Activated CD4-positive, alpha-beta T cell treated with anti-CD3 and anti-CD28 coated beads for 1 hour (primary cell): Measurements from ENCODE around the gene DTD1.

Experiments used
- DNase-seq: peaks from one replicate; pipeline ENCODE4 v3.0.0-alpha.2; 2020

DTD1 gene

GRCh38 chr20:18587665-18588573, at the start of gene DTD1:
DTD1 (plus strand) TSS chr20:18588054; CDS start chr20:18588073, 19 bp downstream.
- peak; percentile 66 for DNase-seq

DNA sequence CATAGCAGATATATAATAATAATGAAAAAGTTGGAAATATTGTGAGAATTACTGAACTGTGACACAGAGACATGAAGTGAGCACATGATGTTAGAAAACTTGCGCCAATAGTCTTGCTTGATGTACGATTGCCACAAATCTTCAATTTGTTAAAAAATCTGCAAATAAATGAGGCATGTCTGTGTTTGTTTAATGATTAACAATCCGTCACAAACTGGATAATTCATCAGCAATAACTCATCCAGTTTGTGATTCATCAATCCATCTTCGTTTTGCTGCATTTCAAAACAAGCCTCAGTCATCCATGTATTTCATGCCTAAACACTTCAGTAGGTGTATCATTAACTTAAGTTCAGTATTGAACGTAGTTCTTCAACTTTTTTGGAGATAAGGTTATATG, 46.1 kb upstream of the DTD1 start:
- DNase-seq: no peak

GRCh38 chr20:18543216-18543615, 44.6 kb upstream of the DTD1 start:
- DNase-seq: no peak

DNA sequence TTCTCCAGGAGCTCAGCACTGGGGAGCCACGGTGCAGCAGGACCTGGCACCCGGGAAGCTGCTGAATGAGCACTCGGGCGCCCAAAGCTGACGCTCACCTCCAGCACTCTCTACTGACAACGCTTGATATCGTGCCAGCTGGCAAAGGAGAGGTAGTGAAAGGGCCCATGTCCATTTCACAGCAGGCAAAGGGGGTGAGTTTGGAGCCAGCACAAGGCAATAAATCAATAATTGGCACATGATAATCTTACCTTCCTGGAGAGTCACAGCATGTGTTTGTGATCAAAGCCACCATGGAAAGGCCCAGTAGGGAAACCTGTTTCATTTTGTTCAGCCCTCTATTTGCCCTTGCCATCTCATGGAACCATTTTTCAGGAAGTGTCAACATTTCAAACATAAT, 43.9 kb upstream of the DTD1 start:
- DNase-seq: no peak

DNA sequence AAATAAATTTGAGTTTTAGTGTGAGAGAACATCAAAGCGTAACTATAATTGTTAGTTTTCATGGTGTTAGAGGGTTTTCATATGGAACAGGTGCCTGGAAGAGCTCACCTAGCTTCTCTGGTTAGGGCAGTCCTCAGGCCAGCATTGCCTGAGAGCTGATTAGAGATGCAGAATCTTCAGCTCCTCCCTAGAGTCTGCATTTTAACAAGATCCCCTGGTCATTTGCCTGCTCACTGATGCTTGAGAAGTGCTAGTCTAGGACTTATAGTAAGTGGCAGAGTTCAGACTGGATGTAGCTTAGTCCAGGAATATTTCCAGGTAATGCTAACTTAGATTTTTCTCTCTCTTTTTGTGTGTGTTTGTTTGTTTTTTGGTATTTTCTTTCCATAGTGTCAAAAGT, 42.3 kb upstream of the DTD1 start:
- DNase-seq: no peak

GRCh38 chr20:18548465-18548864, 39.4 kb upstream of the DTD1 start:
- DNase-seq: no peak

DNA sequence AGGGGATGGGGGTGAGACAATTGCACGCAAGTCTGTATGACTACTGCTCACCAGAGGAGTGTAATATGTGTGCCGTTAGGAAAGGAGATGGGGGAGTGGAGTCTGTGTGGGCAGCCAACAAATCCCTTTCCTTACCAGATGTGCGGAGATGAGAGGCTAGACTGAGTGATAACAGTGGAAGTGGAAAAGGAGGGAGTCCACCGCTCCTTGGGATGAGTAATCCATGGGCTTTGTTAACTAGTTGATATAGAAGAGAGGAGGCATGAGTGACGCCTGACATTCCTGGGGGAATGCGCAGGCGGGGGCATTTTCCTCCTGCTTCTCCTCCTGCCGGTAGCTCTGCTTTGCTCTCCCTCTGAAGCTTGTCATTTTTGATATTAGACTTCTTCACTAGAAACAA, 34.1 kb upstream of the DTD1 start:
- DNase-seq: no peak

- peak; percentile 89 for DNase-seq
Observed at GRCh38 chr20:18566892-18567738, 20.7 kb upstream of the DTD1 start, which contains the start of gene SMIM26. SMIM26 (plus strand) TSS chr20:18567432; CDS start chr20:18567479, 47 bp downstream.

DNA sequence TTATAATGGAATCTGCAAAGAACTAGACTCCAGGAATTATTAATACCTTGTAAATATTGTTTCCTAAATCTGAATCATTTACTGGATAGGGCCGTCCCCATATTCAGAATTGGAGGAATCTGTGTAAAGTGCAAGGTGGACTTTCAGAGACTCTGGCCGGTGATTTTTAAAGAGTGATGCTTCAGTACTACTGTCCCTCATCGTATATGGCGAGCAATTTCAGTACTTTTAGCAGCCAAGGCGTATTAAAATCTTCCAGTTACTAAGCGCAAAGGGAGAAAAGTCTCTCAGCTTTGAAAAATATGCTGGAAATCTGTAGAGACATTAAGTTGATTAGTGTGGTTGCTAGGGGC, 20.1 kb upstream of the DTD1 start:
- DNase-seq: no peak

DNA sequence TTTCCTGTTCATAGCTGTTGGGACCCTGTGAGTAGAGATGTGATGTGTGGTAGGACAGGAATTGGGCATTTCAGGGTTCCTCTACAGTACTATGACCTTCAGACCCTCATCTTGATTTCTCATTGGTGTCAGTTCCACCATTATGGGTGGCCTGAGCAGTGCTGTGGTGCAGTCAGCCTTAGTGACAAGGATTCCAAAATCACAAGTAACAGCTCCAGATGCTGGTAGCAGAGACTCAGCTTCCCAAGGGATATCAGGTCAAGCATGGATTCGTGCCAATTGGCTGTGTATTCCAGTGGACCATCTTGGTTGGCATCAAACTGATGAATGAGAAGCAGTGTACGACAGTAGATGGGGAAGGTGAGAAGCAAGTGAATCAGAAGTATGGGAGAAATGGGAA, 16.8 kb upstream of the DTD1 start:
- no peak for DNase-seq

DNA sequence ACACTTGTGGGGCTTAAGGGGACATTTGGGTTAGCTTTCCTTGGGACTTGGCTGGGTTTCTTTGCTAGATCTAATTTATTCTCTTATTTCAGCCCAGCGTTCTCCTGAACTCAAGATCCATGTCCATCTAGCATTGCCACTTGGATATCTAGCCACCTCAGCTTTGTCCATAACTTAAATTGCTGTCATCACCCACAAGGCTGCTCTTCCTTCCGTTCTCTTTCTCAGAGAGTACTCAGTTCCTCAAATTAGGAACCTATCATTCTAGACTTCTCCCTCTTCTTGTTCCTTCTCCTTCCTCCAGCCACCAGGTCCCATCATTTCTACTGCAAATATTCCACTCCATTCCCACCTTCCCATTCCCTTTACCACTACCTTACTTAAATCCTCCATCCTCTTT, 16.3 kb upstream of the DTD1 start:
- DNase-seq: no peak

- DNase-seq: no peak
Observed at GRCh38 chr20:18577942-18578341, 9.9 kb upstream of the DTD1 start.

DNA sequence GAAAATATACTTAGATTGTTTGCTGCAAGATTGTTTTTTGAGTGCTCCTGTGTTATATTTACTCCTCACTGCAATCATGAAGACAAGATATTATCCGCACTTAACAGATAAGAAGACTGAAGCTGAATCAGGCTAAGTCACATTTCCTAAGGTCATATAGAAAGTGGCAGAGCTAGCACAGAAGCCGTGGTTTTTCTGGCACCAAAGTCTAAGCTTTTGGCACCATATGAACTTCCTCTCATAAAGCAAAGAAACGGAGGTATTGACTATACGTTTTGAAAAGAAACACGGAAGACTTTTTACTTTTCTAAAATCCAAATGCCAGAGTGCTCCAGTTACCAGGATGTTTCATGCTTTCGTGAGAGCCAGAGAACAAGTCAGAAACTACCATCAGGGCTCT, 9.3 kb upstream of the DTD1 start:
- no peak for DNase-seq

DNA sequence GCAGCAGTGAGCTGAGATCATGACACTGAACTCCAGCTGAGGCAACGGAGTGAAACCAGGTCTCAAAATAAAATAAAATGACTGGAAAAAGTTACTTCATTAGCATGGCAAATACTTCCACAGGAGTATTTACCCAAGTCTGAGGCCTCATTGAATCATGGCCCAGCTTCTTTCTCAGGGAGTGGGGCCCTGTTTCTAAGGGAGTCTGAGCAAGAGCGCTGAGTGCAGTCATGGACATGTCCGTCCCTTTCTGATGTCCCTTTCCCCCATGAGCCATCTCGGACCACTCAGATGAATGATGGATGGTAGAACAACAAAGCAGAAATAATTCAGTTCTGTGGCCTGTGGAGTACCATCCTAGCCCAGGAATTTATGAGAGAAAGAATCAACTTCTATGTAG, 7.8 kb upstream of the DTD1 start:
- no peak for DNase-seq

DNA sequence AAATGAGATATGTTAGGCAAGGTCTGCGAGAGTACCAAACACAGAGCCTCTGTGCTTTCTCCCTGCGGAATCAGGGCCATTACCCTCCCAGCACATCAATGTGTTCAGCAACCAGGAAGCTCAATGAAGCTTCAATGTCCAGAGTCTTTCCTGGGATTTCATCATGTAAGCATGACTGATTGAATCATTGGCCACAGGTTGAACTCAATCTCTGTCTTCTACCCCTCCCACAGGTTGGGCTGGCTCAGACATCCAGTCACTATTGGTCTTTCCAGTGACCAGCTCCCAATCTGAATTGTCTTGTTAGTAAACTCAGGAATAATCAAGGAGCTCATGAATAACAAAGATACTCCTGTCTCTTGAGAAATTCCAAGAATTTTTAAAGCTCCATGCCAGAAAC, 2.7 kb upstream of the DTD1 start:
- no peak for DNase-seq

DNA sequence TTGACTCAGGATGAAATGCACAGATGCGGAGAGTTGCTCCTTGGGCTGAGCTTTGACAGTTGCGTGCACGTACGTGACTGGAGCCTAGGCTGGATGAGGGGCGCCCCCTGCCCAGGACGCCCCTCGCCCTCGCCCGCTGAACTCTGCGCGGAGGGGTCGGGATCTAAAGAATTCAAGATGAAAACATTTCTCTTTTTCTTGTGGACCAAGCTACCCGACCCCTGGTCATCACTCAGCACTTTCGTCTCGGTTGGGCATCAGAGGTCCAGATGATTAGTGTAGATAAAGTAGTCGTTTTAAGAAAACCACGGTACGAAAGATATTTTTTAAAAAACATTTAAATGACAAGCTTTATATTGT, 700 bp downstream of the DTD1 start:
- DNase-seq: no peak

DNA sequence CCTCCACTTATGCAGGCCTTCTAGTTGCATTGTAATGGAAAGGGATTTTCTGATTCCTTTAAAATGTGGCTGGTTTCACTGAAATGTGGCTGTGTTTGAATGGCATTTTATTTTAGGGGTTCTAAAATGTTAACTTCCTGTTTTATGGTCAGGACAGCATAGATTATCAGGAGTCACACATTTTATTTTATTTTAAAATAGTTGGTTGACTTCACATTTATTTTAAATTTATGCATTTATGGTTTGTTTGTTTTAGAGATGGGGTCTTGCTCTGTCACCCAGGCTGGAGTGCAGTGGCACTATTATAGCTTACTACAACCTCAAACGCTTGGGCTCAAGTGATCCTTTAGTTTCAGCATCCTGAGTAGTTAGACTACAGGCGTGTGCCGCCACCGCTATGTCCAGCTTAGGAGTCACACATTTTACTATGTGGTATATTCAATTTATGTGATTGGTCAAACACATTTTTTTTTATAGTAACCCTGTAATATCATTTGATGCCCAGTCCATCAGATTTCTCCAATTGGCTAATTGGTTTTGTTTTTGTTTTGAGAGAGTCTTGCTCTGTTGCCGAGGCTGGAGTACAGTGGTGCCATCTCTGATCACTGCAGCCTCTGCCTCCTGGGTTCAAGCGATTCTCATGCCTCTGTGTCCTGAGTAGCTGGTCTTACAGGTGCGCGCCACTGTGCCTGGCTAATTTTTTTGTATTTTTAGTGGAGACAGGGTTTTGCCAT, 2.3 kb downstream of the DTD1 start:
- DNase-seq: no peak

DNA sequence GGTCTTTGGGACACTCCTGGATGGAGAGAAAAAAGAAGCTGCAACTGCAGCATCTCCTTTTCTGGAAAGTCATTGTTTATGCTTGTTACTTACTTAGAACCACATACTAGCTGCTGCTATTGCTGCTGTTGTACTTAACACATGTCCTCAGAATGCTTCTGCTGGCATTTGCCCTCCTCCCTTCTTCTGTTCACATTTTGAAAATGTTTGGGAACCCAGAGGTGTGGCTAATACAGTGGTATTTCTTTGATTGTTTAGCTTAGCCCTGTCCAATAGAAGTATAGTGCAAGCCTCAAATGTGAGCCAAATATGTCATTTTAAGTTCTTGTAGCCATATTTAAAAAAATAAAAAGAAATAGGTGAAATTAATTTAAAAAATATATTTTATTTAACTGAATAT, 8.4 kb downstream of the DTD1 start:
- no peak for DNase-seq

DNA sequence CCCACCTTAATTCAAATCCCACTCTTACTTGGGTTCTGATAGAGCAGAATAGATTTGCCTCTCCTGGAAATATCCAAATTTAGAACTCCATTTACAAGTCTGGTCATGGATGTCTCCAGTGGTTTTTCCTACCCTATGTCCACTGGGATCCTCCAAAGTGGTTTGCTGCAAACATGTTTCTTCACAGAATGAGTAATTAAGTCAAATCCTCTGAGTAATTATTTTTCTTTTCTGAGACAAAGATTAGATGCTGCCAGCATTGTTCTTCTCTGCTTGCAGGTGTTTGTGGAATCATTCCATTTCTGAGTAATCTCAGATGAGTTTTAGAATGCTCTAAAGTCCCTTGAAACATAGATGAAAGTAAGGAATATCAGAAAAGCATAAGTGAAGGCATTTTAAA, 21.9 kb downstream of the DTD1 start:
- no peak for DNase-seq

GRCh38 chr20:18611492-18611891, 23.6 kb downstream of the DTD1 start:
- DNase-seq: no peak

GRCh38 chr20:18613553-18613952, 25.7 kb downstream of the DTD1 start:
- DNase-seq: no peak

DNA sequence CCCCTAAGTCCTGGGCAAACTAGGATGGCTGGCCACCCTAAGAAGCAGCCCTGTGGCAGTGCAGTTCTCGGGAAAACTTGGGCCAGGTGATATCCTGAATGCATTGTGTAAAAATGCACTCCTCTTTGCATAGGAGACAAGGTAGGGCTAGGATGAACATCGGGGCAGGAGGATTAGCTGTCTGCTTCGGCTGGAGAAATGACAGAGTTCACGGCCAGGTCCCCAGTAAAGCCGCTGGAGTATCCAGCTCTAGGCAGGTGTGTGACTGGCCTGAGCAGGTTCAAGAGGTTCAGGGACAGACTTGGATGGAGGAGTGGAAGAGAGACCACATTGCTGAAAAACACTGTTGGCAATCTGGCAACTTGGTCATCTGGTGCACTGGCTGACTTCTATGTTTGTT, 26.4 kb downstream of the DTD1 start:
- DNase-seq: no peak

GRCh38 chr20:18615020-18615650, 27.3 kb downstream of the DTD1 start:
- no peak for DNase-seq
